ENCODE results near the gene PTPRN2.
"Not testable (repeated sequence)": the region's sequence is repeated elsewhere in the genome, so short reads cannot be mapped to it uniquely, and the experiment has no call there.

The PTPRN2 gene

DNA sequence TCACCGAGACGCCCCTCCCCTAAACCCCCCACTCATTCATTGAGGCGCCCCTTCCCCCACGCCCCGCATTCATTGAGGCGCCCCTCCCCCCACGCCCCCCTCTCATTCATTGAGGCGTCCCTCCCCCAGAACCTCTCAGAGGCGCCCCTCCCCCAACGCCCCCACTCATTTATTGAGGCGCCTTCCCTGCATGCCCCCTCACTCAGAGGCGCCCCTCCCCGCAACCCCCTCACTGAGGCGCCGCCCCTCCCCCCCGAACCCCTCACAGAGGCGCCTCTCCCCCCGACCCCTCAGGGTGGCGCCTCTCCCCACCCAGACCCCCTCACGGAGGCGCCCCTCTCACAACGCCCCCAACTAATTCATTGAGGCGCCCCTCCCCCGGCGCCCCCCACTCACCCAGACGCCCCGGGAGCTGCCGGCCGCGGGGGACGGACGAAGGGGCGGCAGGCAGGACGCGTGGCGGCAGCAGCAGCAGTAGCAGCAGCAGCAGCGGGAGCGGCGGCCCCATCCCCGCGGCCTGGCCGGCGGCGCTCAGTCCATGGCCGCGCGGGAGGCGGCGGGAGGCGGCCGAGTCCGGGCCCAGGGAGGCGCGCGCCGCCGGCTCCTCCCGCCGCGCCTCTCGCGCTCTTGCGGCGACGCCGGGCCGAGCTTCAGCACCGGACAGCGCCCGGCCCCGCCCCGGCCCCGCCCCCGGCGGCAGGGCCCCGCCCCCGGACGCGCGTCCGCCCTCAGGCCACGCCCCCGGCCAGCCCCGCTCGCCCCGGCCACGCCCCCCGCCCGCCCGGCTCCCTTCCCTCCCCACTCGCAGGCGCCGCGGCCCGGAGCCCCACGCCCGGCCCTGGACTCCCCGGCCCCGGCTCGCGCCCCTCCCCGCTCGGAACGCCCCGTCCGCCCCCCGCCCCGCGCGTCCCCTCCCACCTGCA, at the start of gene PTPRN2:
Gene PTPRN2 (minus strand): TSS at position 662 of the 923 bp plus-strand sequence.
- peak; percentile 37 for DNase-seq (ENCODE audit: low spot score)

DNA sequence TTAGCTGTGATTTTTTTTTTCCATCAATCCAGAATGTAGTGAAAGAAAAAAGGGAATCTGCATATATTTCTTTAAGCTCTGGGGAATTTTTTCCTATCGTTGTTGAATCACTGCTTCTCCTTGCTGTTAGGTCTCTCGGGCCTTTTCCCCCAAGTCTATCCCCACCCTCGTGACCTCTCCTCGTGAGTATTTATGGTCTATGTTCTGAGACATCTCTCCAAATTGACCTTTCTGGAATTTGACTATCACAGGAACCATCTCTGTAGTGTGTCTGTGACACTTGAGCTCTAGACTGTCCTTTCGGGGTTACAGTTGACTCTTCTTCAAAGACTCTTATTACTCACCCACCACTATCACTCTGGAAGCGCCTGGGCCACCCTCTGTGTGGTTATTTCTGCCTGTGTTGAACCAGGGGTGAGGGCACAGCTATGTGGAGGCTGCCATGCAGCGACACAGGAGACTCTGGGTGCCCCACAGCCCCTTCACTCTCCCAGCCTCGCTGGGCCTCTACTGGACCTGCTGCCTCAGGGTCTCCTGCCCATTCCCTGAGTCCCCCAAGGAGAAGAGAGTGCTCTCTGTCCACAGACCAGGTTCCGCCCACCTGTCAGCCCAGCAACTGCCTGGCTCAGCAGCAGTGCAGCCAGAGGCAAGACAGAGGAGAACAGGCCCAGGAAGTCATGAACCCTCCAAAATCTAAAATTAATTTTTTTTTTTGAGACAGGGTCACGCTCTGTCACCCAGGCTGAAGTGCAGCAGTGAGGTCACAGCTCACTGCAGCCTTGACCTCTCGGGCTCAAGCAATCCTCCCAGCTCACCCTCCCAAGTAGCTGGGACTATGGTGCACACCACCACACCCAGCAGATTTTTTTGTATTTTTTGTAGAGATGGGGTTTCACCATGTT, 45.7 kb upstream of the PTPRN2 start:
- DNase-seq (ENCODE audit: low spot score): no peak

GRCh38 chr7:158631574-158632195, 44.1 kb upstream of the PTPRN2 start:
- no peak for DNase-seq (ENCODE audit: low spot score)

GRCh38 chr7:158626289-158626688, 38.7 kb upstream of the PTPRN2 start:
- not testable (repeated sequence) for DNase-seq (ENCODE audit: low spot score)

DNA sequence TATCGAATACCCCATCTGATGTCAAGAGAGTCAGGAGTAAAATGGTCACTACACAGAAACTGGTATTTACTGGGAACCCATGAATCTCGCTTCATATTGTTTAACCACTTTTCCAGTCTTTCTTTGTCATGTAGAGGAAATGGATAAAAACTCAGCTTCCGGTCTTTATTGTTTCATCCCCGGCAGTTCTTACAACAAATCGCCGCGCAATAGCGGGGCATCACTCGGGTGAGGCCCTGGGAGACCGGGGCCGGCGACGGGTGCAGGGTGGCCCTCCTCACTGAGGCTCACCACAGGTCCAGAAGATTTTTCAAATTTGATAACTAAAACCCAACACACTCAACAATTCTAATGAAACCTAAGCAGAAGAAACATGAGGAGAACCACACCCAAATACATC, 35.6 kb upstream of the PTPRN2 start:
- DNase-seq (ENCODE audit: low spot score): no peak

DNA sequence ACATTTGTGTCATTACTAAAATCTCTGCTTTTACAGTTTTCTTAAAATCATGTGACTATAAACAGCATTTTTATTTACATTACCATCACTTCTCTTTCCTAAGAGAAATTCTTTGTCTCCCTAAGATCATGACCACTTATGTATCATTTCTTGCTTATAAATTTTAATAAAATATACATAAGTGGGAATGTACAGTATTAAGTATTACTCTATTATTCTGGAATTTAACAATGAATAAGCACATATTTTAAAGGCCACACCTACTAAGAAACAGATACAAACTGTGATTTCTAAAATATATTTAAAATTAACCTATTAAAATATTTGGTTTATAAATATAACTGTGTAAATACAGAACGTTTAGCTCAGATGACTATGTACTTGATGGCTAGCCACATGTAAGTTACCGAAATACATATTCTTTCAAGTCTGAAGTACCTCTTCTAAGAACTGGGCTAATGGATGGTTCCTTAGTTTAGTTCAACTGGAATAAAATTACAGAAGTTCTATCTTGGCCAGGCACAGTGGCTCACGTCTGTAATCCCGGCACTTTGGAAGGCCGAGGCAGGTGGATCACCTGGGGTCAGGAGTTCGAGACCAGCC, 33.3 kb upstream of the PTPRN2 start:
- DNase-seq (ENCODE audit: low spot score): no peak

GRCh38 chr7:158620418-158620817, 32.8 kb upstream of the PTPRN2 start:
- DNase-seq (ENCODE audit: low spot score): no peak

GRCh38 chr7:158618745-158619140, 31.1 kb upstream of the PTPRN2 start:
- DNase-seq (ENCODE audit: low spot score): no peak

DNA sequence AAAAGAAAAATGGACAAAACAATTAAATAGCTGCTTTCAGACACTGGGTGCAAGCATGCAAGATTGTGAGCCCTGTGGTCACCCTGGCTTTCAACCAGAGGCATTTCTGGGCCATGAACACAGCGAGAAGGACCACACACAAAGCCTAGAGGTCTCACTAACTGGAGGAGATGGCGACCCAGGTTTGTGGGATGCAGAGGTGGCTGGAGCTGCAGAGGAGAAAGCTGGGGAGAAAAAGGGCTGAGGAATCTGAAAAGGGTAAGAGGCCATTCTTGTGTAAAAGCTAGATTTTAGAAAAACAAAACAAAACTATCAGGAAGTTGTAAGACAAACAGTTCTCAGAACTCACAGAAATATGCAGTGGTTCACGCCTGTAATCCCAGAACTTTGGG, 30.1 kb upstream of the PTPRN2 start:
- DNase-seq (ENCODE audit: low spot score): no peak

DNA sequence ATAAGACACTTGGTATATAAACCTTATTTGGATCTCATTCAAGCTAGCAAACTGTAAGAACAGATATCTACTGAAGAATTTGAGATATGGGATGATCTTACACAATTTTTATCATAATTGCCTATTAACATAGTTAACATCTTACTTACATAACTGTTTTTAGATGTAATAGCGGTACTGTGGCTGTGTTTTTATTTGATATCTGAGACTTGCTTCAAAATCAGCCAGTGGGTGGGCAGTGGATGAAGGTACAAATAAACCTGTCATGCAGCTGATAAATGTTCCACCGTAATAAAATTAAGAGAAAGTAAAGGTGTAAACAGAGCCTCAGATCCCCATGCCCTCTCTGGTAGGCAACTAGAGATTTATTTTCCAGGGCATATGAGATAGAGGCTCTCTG, 28.4 kb upstream of the PTPRN2 start:
- DNase-seq (ENCODE audit: low spot score): no peak

GRCh38 chr7:158614700-158615099, 27.1 kb upstream of the PTPRN2 start:
- no peak for DNase-seq (ENCODE audit: low spot score)

DNA sequence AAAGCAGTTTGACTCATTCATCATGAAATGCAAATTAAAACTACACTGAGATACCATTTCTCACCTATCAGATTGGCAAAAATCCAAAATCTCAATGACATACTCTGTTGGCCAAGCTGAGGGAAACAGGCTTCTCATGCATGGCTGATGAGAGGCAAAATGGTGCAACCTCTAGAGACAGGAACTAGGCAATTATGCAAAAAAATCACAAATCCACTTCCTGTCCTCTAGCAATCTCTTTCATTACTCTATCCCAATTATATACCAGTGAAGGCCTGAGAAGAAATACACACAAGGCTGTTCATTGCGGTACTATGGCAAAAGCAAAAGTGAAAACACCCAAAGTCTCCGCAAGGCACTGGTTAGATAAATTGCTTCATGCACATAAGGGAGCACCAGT, 25.9 kb upstream of the PTPRN2 start:
- DNase-seq (ENCODE audit: low spot score): no peak

DNA sequence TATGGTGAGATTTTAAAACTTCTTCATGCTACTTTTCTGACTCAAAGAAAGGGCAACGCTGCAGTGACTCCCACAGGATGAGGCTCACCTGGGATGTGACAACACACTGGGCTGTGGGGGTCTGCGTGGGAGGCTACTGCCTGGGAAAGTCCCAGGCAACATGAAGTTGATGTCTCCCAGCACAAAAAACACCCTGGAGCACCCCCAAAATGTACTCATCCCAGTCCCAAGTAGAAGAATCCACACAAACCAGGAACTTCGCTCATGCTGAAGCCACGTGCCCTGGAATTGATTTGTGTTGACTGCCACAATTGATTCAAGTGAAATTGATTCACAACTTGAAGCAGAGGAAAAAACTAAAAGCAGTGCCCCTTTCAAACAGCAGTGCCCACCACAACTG, 24.9 kb upstream of the PTPRN2 start:
- DNase-seq (ENCODE audit: low spot score): no peak

DNA sequence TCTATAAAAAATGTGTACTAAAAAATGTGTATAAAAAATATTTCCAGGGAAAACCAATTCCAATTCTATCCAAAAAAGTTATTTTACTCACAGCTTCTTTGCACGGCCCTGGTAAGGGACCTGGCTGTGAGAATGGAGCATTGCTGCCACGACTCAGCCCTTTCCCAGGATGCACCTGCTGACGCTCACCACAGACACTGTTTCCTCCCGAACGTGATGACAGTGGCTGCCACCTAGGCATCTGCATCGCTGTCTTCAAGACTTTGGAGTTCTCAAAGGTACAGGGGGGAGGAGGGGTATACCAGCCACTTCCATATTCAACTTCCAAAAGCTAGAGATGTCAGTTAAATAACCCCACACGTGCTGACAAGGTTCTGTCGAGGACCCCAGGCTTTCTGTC, 23.9 kb upstream of the PTPRN2 start:
- no peak for DNase-seq (ENCODE audit: low spot score)

GRCh38 chr7:158609313-158609974, 21.8 kb upstream of the PTPRN2 start:
- DNase-seq (ENCODE audit: low spot score): no peak

DNA sequence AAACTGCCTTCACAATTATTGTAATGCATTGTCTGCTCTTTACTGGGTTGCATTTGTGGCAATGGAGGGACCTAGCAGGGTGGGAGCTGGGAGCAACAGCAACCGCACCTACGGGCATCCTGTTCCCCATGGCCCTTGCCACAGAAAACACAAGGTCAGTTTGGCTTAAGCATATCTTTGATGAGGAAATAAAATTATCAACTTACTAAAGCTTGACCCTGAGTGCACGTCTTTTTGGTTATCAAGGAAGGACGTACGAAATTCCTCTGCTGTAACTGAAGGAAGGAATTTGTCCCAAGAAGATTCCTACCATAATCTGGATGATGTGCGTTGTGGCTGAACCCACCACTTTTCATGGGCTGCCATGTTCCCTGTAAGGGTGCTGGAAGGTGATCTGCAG, 19.9 kb upstream of the PTPRN2 start:
- no peak for DNase-seq (ENCODE audit: low spot score)

GRCh38 chr7:158606671-158607424, 19.2 kb upstream of the PTPRN2 start:
- DNase-seq (ENCODE audit: low spot score): no peak

DNA sequence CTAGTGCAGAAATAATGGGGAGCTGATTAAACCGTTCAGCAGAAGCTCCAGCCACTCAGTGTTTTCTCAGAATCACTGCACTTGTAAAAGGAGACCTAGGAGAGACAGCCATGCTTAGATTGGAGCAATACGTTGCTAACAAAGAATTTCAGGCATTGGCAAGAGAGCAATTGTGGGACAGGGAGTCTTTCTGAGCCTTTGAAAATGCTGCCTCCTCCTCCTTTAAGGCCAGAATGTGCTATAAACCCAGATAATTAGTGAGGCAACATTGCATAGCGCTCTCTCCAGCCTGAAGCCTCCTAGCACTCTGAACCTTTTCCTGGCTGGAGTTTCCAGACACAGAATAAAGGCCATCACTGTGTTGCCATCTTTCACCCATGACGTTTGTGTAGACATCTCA, 18.5 kb upstream of the PTPRN2 start:
- no peak for DNase-seq (ENCODE audit: low spot score)

DNA sequence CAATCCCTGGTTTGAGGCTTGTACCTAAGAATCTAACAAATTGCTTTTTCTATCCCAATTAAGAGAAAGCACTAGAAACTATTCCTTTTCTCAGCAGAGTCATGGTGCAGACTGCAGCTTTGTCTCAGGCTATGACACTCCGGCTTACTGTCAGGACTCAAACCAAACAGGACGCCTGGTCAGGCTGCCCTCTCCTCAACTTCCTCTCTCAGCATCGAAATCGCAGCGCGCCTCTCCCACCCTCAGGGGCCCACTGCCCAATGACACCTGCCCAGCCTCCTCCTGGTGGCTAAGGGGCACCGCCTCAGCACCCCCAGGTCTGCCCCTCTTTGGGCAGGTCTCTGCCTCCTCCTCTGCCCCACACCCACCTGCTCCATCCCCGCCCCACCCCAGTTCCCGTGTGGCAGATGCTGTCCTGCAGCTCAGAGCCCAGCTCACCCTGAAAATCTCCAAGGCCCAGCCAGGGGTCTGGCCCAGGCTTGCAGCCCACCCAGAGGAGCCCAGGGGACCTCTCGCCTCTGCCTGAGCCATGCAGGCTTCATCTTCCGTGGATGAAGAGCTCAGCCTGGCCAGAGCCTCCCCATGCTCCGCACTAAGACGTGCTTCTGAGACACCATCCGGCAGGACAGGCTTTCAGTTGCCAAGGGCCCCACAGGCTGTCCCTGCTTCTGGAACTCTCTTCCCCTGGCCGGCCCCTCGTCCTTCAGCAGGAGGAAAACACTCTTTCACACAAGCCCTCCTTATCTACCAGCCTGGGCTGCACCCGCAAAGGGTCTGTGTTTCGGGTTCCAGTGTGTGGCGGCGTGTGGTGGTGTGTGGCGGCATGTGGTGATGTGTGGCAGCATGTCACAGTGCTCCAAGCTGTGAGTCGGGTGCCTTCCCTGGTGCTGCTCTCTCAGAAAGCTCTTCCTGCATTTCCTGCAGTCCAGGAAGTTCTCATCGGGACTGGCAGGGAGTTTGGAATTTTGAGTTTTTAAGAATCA, 16.4 kb upstream of the PTPRN2 start:
- DNase-seq (ENCODE audit: low spot score): no peak
